HepG2 (cell line): ENCODE results near the gene REEP2. TPM values are rescaled to one million over a fixed set of nuclear protein-coding genes. Genes with fewer than 3 reads are reported as not detected.

Experiments
- CAMTA2 ChIP-seq: sonication (generic); formaldehyde crosslinking; IDR thresholded peaks from 2 replicates; pipeline ENCODE4 v1.4.0; 2020; ENCODE audit warnings: mild to moderate bottlenecking, missing genetic modification reagents, borderline replicate concordance
- EEA1 ChIP-seq: sonication (generic); formaldehyde crosslinking; IDR thresholded peaks from 2 replicates; pipeline ENCODE4 v1.5.1; 2020; ENCODE audit warnings: mild to moderate bottlenecking, missing genetic modification reagents, borderline replicate concordance
- HNRNPK ChIP-seq: fragments of 200-400 bp; formaldehyde crosslinking; IDR thresholded peaks from 2 replicates; pipeline ENCODE4 v1.6.1; 2018; ENCODE audit warnings: low read length, low read depth, moderate library complexity, mild to moderate bottlenecking; ENCODE audit not compliant: poor library complexity, severe bottlenecking
- HOXA7 ChIP-seq: sonication (generic); formaldehyde crosslinking; IDR thresholded peaks from 2 replicates; pipeline ENCODE4 v1.8.1; 2022; ENCODE audit warnings: mild to moderate bottlenecking, missing genetic modification reagents, moderate library complexity
- MXI1 ChIP-seq: IDR thresholded peaks from 3 replicates; pipeline ENCODE4 v1.6.1; 2012; ENCODE audit warnings: low read depth, low read length, inconsistent platforms, borderline replicate concordance
- PPARG ChIP-seq: conservative IDR thresholded peaks from 2 replicates; pipeline ENCODE4 v1.6.1; 2016; ENCODE audit warnings: missing biosample characterization, missing genetic modification reagents
- RFX3 ChIP-seq: IDR thresholded peaks from 2 replicates; pipeline ENCODE4 v1.6.1; 2016; ENCODE audit warnings: missing biosample characterization, missing genetic modification reagents
- SNAI1 ChIP-seq: sonication (generic); formaldehyde crosslinking; IDR thresholded peaks from 2 replicates; pipeline ENCODE4 v1.5.0; 2020; ENCODE audit warnings: mild to moderate bottlenecking, missing genetic modification reagents, borderline replicate concordance
- SP5 ChIP-seq: IDR thresholded peaks from 2 replicates; pipeline ENCODE4 v1.6.1; 2016; ENCODE audit warnings: low read depth, borderline replicate concordance
- ZBTB20 ChIP-seq: sonication (generic); formaldehyde crosslinking; IDR thresholded peaks from 2 replicates; pipeline ENCODE4 v1.8.1; 2023; ENCODE audit warnings: missing genetic modification reagents, low read depth, mild to moderate bottlenecking, borderline replicate concordance
- ZBTB38 ChIP-seq: sonication (generic); formaldehyde crosslinking; IDR thresholded peaks from 2 replicates; pipeline ENCODE4 v1.5.1; 2020; ENCODE audit warnings: mild to moderate bottlenecking, missing genetic modification reagents
- ZNF674 ChIP-seq: sonication (generic); formaldehyde crosslinking; IDR thresholded peaks from 2 replicates; pipeline ENCODE4 v1.5.0; 2020; ENCODE audit warnings: low read depth, mild to moderate bottlenecking, missing genetic modification reagents
- polyA plus RNA-seq, 8 experiments: library from polyadenylated mRNA; depleted of rRNA in 3 of 8; stranded (reverse) in 7 of 8; unstranded in 1 of 8; fragments of >200 nt; fragmentation: Illumina TruSeq in 4 of 8; extraction: Trizol in 4 of 8; gene quantifications; 2 replicates each; pipeline versions ENCODE4 v1.2.1 to v1.2.3, GENCODE V29; 2011 to 2016; ENCODE audit warnings: low read depth in 4 of 8, missing spikeins in 1 of 8, mixed read lengths in 1 of 8; ENCODE audit not compliant: insufficient read depth in 1 of 8
- total RNA-seq, 5 experiments: library from RNA; depleted of rRNA; stranded (reverse); fragments of >200 nt; fragmentation: Illumina TruSeq; extraction: Trizol; gene quantifications; 2 replicates each; pipeline ENCODE4 v1.2.3, GENCODE V29; 2016; ENCODE audit warnings: low read depth in 1 of 5
- TF ChIP-seq, protein P1 (sequence below): IDR thresholded peaks from 2 replicates; pipeline ENCODE4 v1.6.1; 2012; ENCODE audit warnings: low read length, improper control_type of control experiment
- TF ChIP-seq, protein P2 (sequence below): sonication (generic); formaldehyde crosslinking; IDR thresholded peaks from 2 replicates; pipeline ENCODE4 v1.4.0; 2020; ENCODE audit warnings: mild to moderate bottlenecking, missing genetic modification reagents
- TF ChIP-seq, protein P3 (sequence below): sonication (generic); formaldehyde crosslinking; IDR thresholded peaks from 2 replicates; pipeline ENCODE4 v1.4.0; 2020; ENCODE audit warnings: missing genetic modification reagents, low read depth, mild to moderate bottlenecking, borderline replicate concordance
- TF ChIP-seq, protein P4 (sequence below): sonication (generic); formaldehyde crosslinking; IDR thresholded peaks from 2 replicates; pipeline ENCODE4 v1.5.0; 2020; ENCODE audit warnings: mild to moderate bottlenecking, missing genetic modification reagents
- TF ChIP-seq, protein P5 (sequence below), 2 experiments: sonication (generic) in 1 of 2; formaldehyde crosslinking in 1 of 2; IDR thresholded peaks; 2 replicates each; pipeline versions ENCODE4 v1.4.0 to v1.6.1; 2018 to 2020; ENCODE audit warnings: missing genetic modification reagents in 2 of 2, borderline replicate concordance in 1 of 2, low read depth in 1 of 2, mild to moderate bottlenecking in 1 of 2, missing biosample characterization in 1 of 2

The REEP2 gene
- total and polyA plus RNA-seq, 2 of the 13 experiments (the other 11 are each of a cell fraction or from before 2014, with no cell fraction given) = 5.3 to 7.8 TPM

DNA sequence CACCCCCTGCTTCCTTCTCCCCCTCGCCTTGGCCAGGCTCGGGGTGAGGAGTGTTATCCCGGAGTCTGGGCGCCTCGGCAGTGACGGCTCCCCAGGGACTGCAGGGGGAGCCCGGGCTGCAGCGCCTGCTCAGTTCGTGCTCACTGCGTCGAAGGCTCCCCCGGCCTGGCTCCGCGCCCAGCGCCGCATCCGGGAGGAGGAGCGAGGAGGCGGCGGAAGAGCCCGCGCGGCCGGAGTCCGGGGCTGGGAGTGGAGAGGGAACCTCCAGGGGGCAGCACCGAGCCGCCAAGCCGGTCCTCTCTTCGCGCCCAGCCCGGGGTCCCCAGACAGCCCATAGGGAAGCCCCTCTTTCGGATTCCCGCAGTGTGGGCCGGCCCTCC, 25.1 kb downstream of the REEP2 start (continued):
- TF ChIP-seq, protein P1, sequence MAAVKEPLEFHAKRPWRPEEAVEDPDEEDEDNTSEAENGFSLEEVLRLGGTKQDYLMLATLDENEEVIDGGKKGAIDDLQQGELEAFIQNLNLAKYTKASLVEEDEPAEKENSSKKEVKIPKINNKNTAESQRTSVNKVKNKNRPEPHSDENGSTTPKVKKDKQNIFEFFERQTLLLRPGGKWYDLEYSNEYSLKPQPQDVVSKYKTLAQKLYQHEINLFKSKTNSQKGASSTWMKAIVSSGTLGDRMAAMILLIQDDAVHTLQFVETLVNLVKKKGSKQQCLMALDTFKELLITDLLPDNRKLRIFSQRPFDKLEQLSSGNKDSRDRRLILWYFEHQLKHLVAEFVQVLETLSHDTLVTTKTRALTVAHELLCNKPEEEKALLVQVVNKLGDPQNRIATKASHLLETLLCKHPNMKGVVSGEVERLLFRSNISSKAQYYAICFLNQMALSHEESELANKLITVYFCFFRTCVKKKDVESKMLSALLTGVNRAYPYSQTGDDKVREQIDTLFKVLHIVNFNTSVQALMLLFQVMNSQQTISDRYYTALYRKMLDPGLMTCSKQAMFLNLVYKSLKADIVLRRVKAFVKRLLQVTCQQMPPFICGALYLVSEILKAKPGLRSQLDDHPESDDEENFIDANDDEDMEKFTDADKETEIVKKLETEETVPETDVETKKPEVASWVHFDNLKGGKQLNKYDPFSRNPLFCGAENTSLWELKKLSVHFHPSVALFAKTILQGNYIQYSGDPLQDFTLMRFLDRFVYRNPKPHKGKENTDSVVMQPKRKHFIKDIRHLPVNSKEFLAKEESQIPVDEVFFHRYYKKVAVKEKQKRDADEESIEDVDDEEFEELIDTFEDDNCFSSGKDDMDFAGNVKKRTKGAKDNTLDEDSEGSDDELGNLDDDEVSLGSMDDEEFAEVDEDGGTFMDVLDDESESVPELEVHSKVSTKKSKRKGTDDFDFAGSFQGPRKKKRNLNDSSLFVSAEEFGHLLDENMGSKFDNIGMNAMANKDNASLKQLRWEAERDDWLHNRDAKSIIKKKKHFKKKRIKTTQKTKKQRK = no peak
- TF ChIP-seq, protein P2, sequence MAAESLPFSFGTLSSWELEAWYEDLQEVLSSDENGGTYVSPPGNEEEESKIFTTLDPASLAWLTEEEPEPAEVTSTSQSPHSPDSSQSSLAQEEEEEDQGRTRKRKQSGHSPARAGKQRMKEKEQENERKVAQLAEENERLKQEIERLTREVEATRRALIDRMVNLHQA (CRISPR knock-in tag) = no peak
- TF ChIP-seq, protein P3, sequence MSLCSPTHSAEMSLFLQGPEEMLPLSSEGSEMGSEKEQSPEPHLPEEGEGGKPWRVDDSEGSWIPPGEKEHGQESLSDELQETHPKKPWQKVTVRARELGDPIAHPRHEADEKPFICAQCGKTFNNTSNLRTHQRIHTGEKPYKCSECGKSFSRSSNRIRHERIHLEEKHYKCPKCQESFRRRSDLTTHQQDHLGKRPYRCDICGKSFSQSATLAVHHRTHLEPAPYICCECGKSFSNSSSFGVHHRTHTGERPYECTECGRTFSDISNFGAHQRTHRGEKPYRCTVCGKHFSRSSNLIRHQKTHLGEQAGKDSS (CRISPR knock-in tag) = peak; percentile 76; the same call in 1 of the 2 replicates
- TF ChIP-seq HOXA7 (CRISPR knock-in tag) = no peak
- TF ChIP-seq MXI1 = peak; percentile 68; the same call in 2 of the 3 replicates
- TF ChIP-seq ZBTB38 (CRISPR knock-in tag) = no peak; the same call in 1 of the 2 replicates
- TF ChIP-seq, protein P4, sequence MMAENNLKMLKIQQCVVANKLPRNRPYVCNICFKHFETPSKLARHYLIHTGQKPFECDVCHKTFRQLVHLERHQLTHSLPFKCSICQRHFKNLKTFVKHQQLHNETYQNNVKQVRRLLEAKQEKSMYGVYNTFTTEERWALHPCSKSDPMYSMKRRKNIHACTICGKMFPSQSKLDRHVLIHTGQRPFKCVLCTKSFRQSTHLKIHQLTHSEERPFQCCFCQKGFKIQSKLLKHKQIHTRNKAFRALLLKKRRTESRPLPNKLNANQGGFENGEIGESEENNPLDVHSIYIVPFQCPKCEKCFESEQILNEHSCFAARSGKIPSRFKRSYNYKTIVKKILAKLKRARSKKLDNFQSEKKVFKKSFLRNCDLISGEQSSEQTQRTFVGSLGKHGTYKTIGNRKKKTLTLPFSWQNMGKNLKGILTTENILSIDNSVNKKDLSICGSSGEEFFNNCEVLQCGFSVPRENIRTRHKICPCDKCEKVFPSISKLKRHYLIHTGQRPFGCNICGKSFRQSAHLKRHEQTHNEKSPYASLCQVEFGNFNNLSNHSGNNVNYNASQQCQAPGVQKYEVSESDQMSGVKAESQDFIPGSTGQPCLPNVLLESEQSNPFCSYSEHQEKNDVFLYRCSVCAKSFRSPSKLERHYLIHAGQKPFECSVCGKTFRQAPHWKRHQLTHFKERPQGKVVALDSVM (CRISPR knock-in tag) = no peak
- TF ChIP-seq CAMTA2 (CRISPR knock-in tag) = 0 out of 2 replicates have a peak, but pooled peaks have one; percentile 15
- no peak for TF ChIP-seq RFX3 (CRISPR knock-in tag)
- TF ChIP-seq, protein P5, sequence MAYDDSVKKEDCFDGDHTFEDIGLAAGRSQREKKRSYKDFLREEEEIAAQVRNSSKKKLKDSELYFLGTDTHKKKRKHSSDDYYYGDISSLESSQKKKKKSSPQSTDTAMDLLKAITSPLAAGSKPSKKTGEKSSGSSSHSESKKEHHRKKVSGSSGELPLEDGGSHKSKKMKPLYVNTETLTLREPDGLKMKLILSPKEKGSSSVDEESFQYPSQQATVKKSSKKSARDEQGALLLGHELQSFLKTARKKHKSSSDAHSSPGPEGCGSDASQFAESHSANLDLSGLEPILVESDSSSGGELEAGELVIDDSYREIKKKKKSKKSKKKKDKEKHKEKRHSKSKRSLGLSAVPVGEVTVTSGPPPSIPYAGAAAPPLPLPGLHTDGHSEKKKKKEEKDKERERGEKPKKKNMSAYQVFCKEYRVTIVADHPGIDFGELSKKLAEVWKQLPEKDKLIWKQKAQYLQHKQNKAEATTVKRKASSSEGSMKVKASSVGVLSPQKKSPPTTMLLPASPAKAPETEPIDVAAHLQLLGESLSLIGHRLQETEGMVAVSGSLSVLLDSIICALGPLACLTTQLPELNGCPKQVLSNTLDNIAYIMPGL (CRISPR knock-in tag; IDR thresholded peaks at IDR 0.05; ENCODE audit: borderline replicate concordance in 1 of 2, low read depth in 1 of 2) = peak; percentile 87 to 95; a peak in 3 of 4 replicates
- TF ChIP-seq ZBTB20 (CRISPR knock-in tag) = 0 out of 2 replicates have a peak, but pooled peaks have one; percentile 18
- no peak; the same call in 1 of the 2 replicates for TF ChIP-seq ZNF674 (CRISPR knock-in tag)
- TF ChIP-seq EEA1 = no peak; the same call in 1 of the 2 replicates
- TF ChIP-seq SNAI1 (CRISPR knock-in tag) = peak; percentile 43; the same call in 1 of the 2 replicates
- peak; percentile 58 for TF ChIP-seq HNRNPK
- TF ChIP-seq SP5 (CRISPR knock-in tag) = peak; percentile 86
- no peak for TF ChIP-seq PPARG (CRISPR knock-in tag)
